A673 (cell line): Measurements from ENCODE around the gene SLC39A3. TPM values are rescaled to one million over a fixed set of nuclear protein-coding genes. Genes with fewer than 3 reads are reported as not detected.

Experiments used
- BruUV-seq: library from RNA; stranded (reverse); fragments of 400-500 nt; replicated peaks from 2 replicates; lab custom pipeline; 2021; lab: Mats Ljungman, UMichigan
- CTCF ChIA-PET: fragments of 300-600 bp; sonication (Branson Sonifier 250); formaldehyde crosslinking; loops from one replicate; lab custom pipeline; 2022; ENCODE audit warnings: antibody characterized with exemption; lab: Charles Lee
- POLR2A ChIA-PET: fragments of 300-600 bp; sonication (Branson Sonifier 250); formaldehyde crosslinking; loops from one replicate; lab custom pipeline; 2022; ENCODE audit warnings: antibody characterized with exemption; ENCODE audit not compliant: low non-redundant PET; lab: Charles Lee
- DNase-seq: peaks from one replicate; pipeline ENCODE4 v3.0.0-alpha.2; 2015; ENCODE audit warnings: low spot score
- H3K27ac ChIP-seq: fragments of 200-600 bp; sonication (generic); 2 replicates; pipeline ENCODE4 v1.5.1; 2016; ENCODE audit warnings: mixed run types, low read depth, mild to moderate bottlenecking, mixed read lengths, antibody characterized with exemption, low read length; ENCODE audit not compliant: poor library complexity, severe bottlenecking
- H3K27me3 ChIP-seq: fragments of 200-600 bp; sonication (generic); replicated peaks from 2 replicates; pipeline ENCODE4 v1.6.1; 2017; ENCODE audit warnings: mixed run types, low read depth, mild to moderate bottlenecking, mixed read lengths, antibody characterized with exemption, low read length; ENCODE audit not compliant: insufficient read depth, poor library complexity
- H3K36me3 ChIP-seq: fragments of 200-600 bp; sonication (generic); 2 replicates; pipeline ENCODE4 v1.6.1; 2016; ENCODE audit warnings: mixed run types, mild to moderate bottlenecking, mixed read lengths, antibody characterized with exemption, low read length; ENCODE audit not compliant: insufficient read depth, poor library complexity, severe bottlenecking
- H3K4me1 ChIP-seq: fragments of 200-600 bp; sonication (generic); 2 replicates; pipeline ENCODE4 v1.6.1; 2017; ENCODE audit warnings: mixed run types, mild to moderate bottlenecking, mixed read lengths, antibody characterized with exemption, low read length; ENCODE audit not compliant: insufficient read depth, poor library complexity, severe bottlenecking
- H3K4me3 ChIP-seq: fragments of 200-600 bp; sonication (generic); 2 replicates; pipeline ENCODE4 v1.5.1; 2016; ENCODE audit warnings: low read depth, mixed run types, mild to moderate bottlenecking, mixed read lengths, low read length; ENCODE audit not compliant: poor library complexity, severe bottlenecking
- H3K9me3 ChIP-seq: fragments of 200-600 bp; sonication (generic); 2 replicates; pipeline ENCODE4 v1.6.1; 2016; ENCODE audit warnings: mixed run types, low read depth, mild to moderate bottlenecking, mixed read lengths, antibody characterized with exemption, low read length; ENCODE audit not compliant: poor library complexity, severe bottlenecking
- EZH2 ChIP-seq: fragments of 200-600 bp; sonication (generic); IDR thresholded peaks from 2 replicates; pipeline ENCODE4 v1.6.1; 2017; ENCODE audit warnings: borderline replicate concordance, low read depth, mild to moderate bottlenecking, mixed read lengths, antibody characterized with exemption, low read length; ENCODE audit not compliant: poor library complexity, severe bottlenecking
- intact Hi-C: fragments of 100-400 bp; cut with micrococcal nuclease; formaldehyde crosslinking; loops from one replicate; pipeline ENCODE4 v1.10.0; 2022; ENCODE audit not compliant: unreplicated experiment
- total RNA-seq: library from RNA; stranded (reverse); gene quantifications from 2 replicates; pipeline ENCODE4 v1.2.3, GENCODE V29; 2021
- TF ChIP-seq, protein P1 (sequence below): fragments of 300-800, 200-600 bp; sonication (generic); conservative IDR thresholded peaks from 2 replicates; pipeline ENCODE4 v1.5.1; 2017; ENCODE audit warnings: low read depth, mild to moderate bottlenecking, antibody characterized with exemption, low read length, moderate library complexity, mixed read lengths

The SLC39A3 gene
- total RNA-seq, 1 experiment from 2014 or later, result 44.8 TPM

DNA sequence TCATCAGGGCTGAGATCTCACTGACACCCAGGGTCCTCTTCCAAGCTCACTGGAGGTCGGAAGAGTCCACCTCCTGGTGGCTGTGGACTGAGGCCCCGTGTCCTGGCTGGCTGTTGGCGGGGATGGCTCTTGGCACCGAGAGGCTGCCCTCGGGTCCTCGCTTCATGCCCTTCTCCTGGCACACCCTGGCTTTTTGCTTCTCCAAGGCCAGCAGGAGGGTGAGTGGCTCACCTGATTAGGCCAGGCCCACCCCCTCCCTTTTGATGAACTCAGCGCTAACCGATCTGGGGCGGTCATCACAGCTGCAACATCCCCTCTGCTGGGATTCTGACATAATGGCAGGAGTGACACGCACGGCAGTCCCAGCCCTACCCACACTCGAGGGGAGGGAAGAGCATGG is 4.4 kb downstream of the SLC39A3 start:
- Histone ChIP-seq H3K27ac (no peak overlapping the region), H3K36me3 (peaks cover 4% of the 10 kb centered on the region), H3K9me3 (no peaks in the 10 kb centered on the region), H3K4me3 (no peak overlapping the region), H3K4me1 (no peaks in the 10 kb centered on the region), H3K27me3 (no peaks in the 10 kb centered on the region)
- TF ChIP-seq EZH2, result no peak
- TF ChIP-seq, protein P1, sequence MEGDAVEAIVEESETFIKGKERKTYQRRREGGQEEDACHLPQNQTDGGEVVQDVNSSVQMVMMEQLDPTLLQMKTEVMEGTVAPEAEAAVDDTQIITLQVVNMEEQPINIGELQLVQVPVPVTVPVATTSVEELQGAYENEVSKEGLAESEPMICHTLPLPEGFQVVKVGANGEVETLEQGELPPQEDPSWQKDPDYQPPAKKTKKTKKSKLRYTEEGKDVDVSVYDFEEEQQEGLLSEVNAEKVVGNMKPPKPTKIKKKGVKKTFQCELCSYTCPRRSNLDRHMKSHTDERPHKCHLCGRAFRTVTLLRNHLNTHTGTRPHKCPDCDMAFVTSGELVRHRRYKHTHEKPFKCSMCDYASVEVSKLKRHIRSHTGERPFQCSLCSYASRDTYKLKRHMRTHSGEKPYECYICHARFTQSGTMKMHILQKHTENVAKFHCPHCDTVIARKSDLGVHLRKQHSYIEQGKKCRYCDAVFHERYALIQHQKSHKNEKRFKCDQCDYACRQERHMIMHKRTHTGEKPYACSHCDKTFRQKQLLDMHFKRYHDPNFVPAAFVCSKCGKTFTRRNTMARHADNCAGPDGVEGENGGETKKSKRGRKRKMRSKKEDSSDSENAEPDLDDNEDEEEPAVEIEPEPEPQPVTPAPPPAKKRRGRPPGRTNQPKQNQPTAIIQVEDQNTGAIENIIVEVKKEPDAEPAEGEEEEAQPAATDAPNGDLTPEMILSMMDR, result no peak
- no peak for DNase-seq
- intact Hi-C loops, result no loop called here
- CTCF ChIA-PET, result no interaction called here
- POLR2A ChIA-PET, result no interaction called here
- no TSS peak for BruUV-seq

DNA sequence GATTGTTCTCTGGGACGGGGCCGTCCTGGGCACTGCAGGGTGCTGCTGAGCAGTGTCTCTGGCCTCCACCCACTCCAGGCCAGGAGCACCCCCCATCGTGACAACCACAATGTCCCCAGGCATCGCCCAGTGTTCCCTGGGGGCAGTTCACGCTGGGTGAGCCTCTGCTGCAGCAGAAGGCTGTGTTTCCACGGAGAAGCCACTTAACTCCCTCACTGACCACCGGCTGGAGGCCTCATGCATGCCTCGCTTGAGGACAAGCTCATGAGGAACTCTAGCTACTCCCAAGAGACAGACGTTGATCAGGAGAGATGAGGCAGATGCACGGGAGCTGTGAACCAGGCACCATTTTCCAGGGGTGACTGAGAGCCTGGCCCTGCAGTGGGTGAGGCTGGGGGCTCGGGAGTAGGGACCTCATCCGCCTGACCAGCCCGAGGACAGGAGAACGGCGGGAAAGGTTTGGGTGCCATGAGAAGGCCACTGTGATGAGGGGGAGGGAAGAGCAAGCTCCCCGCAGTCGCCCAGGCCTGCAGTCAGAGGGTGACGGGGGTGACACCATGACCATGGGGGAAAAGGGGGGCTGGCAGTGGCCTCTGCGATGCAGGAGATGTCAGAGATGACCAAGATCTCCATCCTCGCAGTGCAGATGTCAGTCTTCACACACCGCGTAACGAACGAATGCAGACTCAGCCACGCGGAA is 5.1 kb downstream of the SLC39A3 start:
- no peak for DNase-seq
- no TSS peak for BruUV-seq
- intact Hi-C loops, result no loop called here
- no peaks in the 10 kb centered on the region for H3K4me1 ChIP-seq
- POLR2A ChIA-PET, result no interaction called here
- H3K9me3 ChIP-seq, result no peaks in the 10 kb centered on the region
- H3K27ac ChIP-seq, result no peak overlapping the region
- H3K36me3 ChIP-seq, result peaks cover 4% of the 10 kb centered on the region
- no peaks in the 10 kb centered on the region for H3K27me3 ChIP-seq
- CTCF ChIA-PET, result no interaction called here
- no peak for TF ChIP-seq EZH2
- TF ChIP-seq, protein P1, result no peak
- H3K4me3 ChIP-seq, result no peak overlapping the region

GRCh38 chr19:2733930-2734588 is 5.8 kb downstream of the SLC39A3 start:
- no TSS peak for BruUV-seq
- H3K27me3 ChIP-seq, result no peaks in the 10 kb centered on the region
- POLR2A ChIA-PET, result no interaction called here
- intact Hi-C loops, result no loop called here
- TF ChIP-seq, protein P1, result no peak
- TF ChIP-seq EZH2, result no peak
- no peak for DNase-seq
- no peaks in the 10 kb centered on the region for H3K4me1 ChIP-seq
- no peaks in the 10 kb centered on the region for H3K9me3 ChIP-seq
- CTCF ChIA-PET, result no interaction called here
- H3K27ac ChIP-seq, result no peak overlapping the region
- no peak overlapping the region for H3K4me3 ChIP-seq
- peaks cover 4% of the 10 kb centered on the region for H3K36me3 ChIP-seq
